Gastrocnemius medialis (tissue), 4 donors: ENCODE data around the gene HTR3D.

Source experiments
- POLR2A ChIP-seq, 2 donors: fragments of 450-650 bp; IDR thresholded peaks; one replicate each; pipeline ENCODE4 v1.6.1; 2017; ENCODE audit warnings: antibody characterized with exemption in 2 of 2, mild to moderate bottlenecking in 2 of 2, moderate library complexity in 2 of 2
- TF ChIP-seq, protein P1 (sequence below), 5 experiments: fragments of 450-650 bp in 3 of 5; fragments of 200-600 bp in 2 of 5; sonication (generic) in 2 of 5; IDR thresholded peaks in 4 of 5; conservative IDR thresholded peaks in 1 of 5; 1 replicate in 4 of 5; 2 replicates in 1 of 5; pipeline ENCODE4 v1.5.1; 2016 to 2019; ENCODE audit warnings: antibody characterized with exemption in 5 of 5, mild to moderate bottlenecking in 3 of 5, moderate library complexity in 3 of 5

DNA sequence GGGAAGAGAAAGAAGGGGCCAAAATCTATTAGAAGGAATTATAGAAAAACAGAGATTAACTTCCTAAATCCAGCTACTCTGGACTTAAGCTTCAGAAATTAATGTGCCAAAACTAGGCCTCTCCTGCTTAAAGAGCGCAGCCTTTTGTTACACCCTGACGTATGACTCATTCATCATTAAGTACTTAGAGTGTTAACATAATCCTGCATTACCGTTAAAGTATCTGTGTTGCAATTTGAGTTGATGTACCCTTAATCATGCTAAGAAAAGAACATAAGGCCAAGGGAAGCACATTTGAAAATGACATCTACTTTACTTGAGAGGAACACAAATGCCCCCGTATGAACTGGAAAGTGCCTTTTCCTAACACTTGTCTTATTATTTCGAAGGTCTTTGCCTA, 7.9 kb downstream of the HTR3D start:
- no peak for TF ChIP-seq POLR2A (IDR thresholded peaks at IDR 0.05)
- TF ChIP-seq, protein P1, sequence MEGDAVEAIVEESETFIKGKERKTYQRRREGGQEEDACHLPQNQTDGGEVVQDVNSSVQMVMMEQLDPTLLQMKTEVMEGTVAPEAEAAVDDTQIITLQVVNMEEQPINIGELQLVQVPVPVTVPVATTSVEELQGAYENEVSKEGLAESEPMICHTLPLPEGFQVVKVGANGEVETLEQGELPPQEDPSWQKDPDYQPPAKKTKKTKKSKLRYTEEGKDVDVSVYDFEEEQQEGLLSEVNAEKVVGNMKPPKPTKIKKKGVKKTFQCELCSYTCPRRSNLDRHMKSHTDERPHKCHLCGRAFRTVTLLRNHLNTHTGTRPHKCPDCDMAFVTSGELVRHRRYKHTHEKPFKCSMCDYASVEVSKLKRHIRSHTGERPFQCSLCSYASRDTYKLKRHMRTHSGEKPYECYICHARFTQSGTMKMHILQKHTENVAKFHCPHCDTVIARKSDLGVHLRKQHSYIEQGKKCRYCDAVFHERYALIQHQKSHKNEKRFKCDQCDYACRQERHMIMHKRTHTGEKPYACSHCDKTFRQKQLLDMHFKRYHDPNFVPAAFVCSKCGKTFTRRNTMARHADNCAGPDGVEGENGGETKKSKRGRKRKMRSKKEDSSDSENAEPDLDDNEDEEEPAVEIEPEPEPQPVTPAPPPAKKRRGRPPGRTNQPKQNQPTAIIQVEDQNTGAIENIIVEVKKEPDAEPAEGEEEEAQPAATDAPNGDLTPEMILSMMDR (IDR thresholded peaks at IDR 0.05 in 4 of 5, conservative IDR thresholded peaks at IDR 0.05 in 1 of 5), result no peak
